ENCODE data around the gene GJC1. TPM values are rescaled to one million over a fixed set of nuclear protein-coding genes. Genes with fewer than 3 reads are reported as not detected.

GJC1 gene
- total and polyA plus RNA-seq, 2 of the 8 experiments (the other 6 are each of a cell fraction or from before 2014, with no cell fraction given), result 29.1 to 154 TPM

DNA sequence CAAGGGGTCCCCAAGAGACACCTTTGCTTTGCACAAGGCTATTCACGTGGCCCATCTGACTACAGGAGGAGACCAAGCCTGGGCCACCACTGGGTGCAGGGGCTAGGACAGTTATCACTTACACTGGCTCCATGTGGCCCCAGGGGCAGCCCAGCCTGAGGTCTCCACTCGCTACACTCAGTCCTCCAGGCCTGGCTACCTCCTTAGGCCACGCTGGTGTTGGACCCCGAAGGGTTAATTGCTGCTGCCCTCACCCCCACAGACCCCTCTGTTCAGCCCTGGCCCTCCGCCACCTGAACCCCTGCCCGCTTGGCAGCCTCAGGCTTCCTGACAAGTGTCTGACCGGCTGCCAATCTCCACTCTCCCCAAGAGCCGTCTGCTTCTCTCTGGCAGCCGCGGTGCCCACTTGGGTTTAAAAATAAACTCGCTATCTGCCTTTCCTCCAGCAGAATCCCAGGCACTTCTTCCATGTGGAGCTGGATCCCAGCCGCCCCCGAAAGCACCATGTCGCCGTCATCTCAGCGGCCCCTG, 43.5 kb downstream of the GJC1 start:
- no peak overlapping the region for H2AK5ac ChIP-seq (ENCODE audit: low read depth, low read length)
- H2BK20ac ChIP-seq (ENCODE audit: low read length), result no peak overlapping the region
- ChIA-PET CTCF (ENCODE audit: partially characterized antibody) (interaction anchor here (1.5 to 26.7 kb wide), 5 partner anchors 10 to 234 kb away, joined by 4 to 577 read pairs (median 4); partner anchors contain the start of gene HIGD1B), POLR2A (ENCODE audit: partially characterized antibody) (interaction anchor here (0.6 to 3.0 kb wide), 7 partner anchors 8 to 39 kb away, joined by 3 to 17 read pairs (median 3); no protein-coding TSS in a partner anchor)
- no peak overlapping the region for H4K5ac ChIP-seq (ENCODE audit: insufficient read length, low read depth, low read length)
- no peaks in the 10 kb centered on the region for H3K23me2 ChIP-seq (ENCODE audit: low read depth, low read length)
- H3K4ac ChIP-seq (replicated peaks; ENCODE audit: insufficient read length, low read depth, low read length), result no peak overlapping the region
- no peak overlapping the region for H3K9ac ChIP-seq (replicated peaks in 1 of 4; ENCODE audit: extremely low read depth in 1 of 4, low read depth in 3 of 4, low read length in 3 of 4)
- H3K9me3 ChIP-seq (ENCODE audit: insufficient read depth in 2 of 2, low read depth in 1 of 2, low read length in 1 of 2), result no peaks in the 10 kb centered on the region
- H3K79me2 ChIP-seq (ENCODE audit: control insufficient read depth in 1 of 2, insufficient read depth in 2 of 2, low read length in 2 of 2), result no peaks in the 10 kb centered on the region
- DNase-seq (ENCODE audit: low read depth in 1 of 2, low spot score in 2 of 2) (no peak), FAIRE-seq (no peak)
- no peak overlapping the region for H2AFZ ChIP-seq (ENCODE audit: low read length)
- no peak overlapping the region for H3K23ac ChIP-seq (ENCODE audit: insufficient read length)
- 77% methylated on average over 15 of the region's 16 CpGs; no CpG with 5 or more reads in 1 of the 2 experiments for WGBS, 2 experiments (ENCODE audit: extremely low coverage in 1 of 2, insufficient coverage in 1 of 2, insufficient read length in 1 of 2, insufficient replicate concordance in 2 of 2, low coverage in 1 of 2, low lambda C conversion rate in 2 of 2, missing lambda C conversion rate in 1 of 2)
- peaks cover 0 to 12% (median 10%) of the 10 kb centered on the region in 4 experiments; a peak in 6 of 7 replicates for H3K4me1 ChIP-seq (replicated peaks in 1 of 4; ENCODE audit: control insufficient read depth in 3 of 4, insufficient read depth in 4 of 4, low read length in 3 of 4)
- H3K27ac ChIP-seq (ENCODE audit: low read depth, low read length), result no peak overlapping the region
- no peaks in the 10 kb centered on the region for H3K79me1 ChIP-seq (ENCODE audit: low read depth, low read length)
- no peak for TF ChIP-seq CHD2 (IDR thresholded peaks at IDR 0.05; ENCODE audit: low read length)
- H2BK5ac ChIP-seq (ENCODE audit: low read depth, low read length), result no peak overlapping the region
- no peak overlapping the region for H4K91ac ChIP-seq (replicated peaks; ENCODE audit: insufficient read length, low read length)
- no peak overlapping the region for H3K14ac ChIP-seq (ENCODE audit: insufficient read length)
- H4K8ac ChIP-seq (ENCODE audit: extremely low read depth, insufficient read depth, low read length), result no peak overlapping the region
- H3K27me3 ChIP-seq (replicated peaks in 1 of 4; ENCODE audit: control insufficient read depth in 3 of 4, extremely low read depth in 1 of 4, insufficient read depth in 3 of 4, low read length in 3 of 4), result no peaks in the 10 kb centered on the region; a peak in 1 of 7 replicates
- H3K56ac ChIP-seq (replicated peaks; ENCODE audit: insufficient read length, low read depth, low read length), result no peak overlapping the region
- no peak overlapping the region for H3K4me3 ChIP-seq (ENCODE audit: extremely low read depth in 1 of 4, insufficient read depth in 2 of 4, low read depth in 3 of 4, low read length in 4 of 4)
- H2BK12ac ChIP-seq (ENCODE audit: low read depth, low read length), result no peak overlapping the region
- no peak overlapping the region; the same call in 1 of the 2 replicates for H2BK15ac ChIP-seq (ENCODE audit: low read length)
- no peaks in the 10 kb centered on the region for H4K20me1 ChIP-seq (replicated peaks in 1 of 2; ENCODE audit: control insufficient read depth in 1 of 2, insufficient read depth in 2 of 2, low read length in 2 of 2)
- no peak overlapping the region for H2BK120ac ChIP-seq (replicated peaks; ENCODE audit: low read depth, low read length)
- no peak overlapping the region for H3K4me2 ChIP-seq (ENCODE audit: insufficient read depth in 1 of 2, low read depth in 2 of 2, low read length in 2 of 2)
- H3K18ac ChIP-seq (ENCODE audit: extremely low read depth, low read length), result no peak overlapping the region
- H3K36me3 ChIP-seq (ENCODE audit: control insufficient read depth in 2 of 4, insufficient read depth in 4 of 4, low read length in 3 of 4), result no peaks in the 10 kb centered on the region

Measured in H1 (cell line).